Upper lobe of left lung (tissue), 4 donors: ENCODE results near the gene ITGAX.

Experiments used
- CTCF ChIP-seq, 6 experiments: fragments of 450-650 bp in 4 of 6; fragments of 200-600 bp in 2 of 6; sonication (generic) in 2 of 6; IDR thresholded peaks; one replicate each; pipeline ENCODE4 v1.5.1; 2016 to 2019; ENCODE audit warnings: antibody characterized with exemption in 6 of 6
- POLR2A ChIP-seq, 4 donors: fragments of 450-650 bp; IDR thresholded peaks; one replicate each; pipeline ENCODE4 v1.5.1; 2016 to 2017; ENCODE audit warnings: antibody characterized with exemption in 4 of 4, mild to moderate bottlenecking in 2 of 4
- POLR2AphosphoS5 ChIP-seq, 2 donors: sonication (generic); formaldehyde crosslinking; IDR thresholded peaks; one replicate each; pipeline ENCODE4 v1.5.1; 2017; ENCODE audit warnings: antibody characterized with exemption in 2 of 2

GRCh38 chr16:31328322-31329052 is 26.5 kb upstream of the ITGAX start:
- TF ChIP-seq CTCF (IDR thresholded peaks at IDR 0.05) (no peak), POLR2AphosphoS5 (IDR thresholded peaks at IDR 0.05) (no peak), POLR2A (IDR thresholded peaks at IDR 0.05) (no peak)
